ENCODE measurements around the gene SEC16A.

SEC16A gene

GRCh38 chr9:136463578-136463977 is 19.3 kb downstream of the SEC16A start:
- DNase-seq (ENCODE audit: low read depth), result no peak

DNA sequence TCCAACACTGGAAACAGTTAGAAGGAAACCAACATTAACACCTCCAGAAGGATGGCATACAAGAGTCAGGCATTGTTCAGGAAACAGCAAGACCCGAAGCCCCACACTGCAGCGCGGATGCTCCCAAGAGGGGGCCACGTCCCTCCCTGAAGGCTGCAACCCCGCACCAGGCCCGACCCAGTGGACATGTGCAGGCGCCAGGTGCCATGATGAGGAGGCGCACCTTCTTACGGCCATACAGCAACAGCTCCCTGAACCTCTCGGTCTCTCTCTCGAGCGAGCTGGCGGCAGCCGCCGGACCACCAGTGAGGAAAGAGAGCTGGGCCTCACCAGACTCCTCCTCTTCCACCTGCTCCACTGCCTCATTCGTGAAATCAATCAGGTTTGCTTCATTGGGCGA is 20.2 kb downstream of the SEC16A start:
- no peak for DNase-seq (ENCODE audit: low read depth)

- DNase-seq (ENCODE audit: low read depth), result no peak
Measured at GRCh38 chr9:136460772-136461325, 22.0 kb downstream of the SEC16A start.

DNA sequence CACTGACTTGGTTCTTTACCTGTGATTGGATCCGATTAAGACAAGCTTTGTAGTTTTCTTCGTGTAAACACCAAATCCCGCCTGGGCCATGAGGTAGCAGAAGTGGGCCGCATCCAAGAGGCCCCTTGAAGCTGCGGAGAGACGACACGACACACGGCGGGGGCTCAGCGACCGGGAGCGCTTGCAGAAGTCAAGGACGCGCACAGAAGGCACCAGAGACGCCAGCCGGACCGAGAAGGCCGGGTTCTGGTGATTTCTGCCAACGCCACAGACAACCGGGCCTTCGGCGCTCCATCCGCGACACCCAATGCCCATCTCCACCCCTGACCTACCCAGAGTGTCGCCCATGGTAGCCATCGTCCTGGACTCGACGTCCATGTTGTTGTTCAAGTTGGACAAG is 23.4 kb downstream of the SEC16A start:
- DNase-seq (ENCODE audit: low read depth), result no peak

GRCh38 chr9:136457326-136457725 is 25.5 kb downstream of the SEC16A start:
- DNase-seq (ENCODE audit: low read depth), result no peak

DNA sequence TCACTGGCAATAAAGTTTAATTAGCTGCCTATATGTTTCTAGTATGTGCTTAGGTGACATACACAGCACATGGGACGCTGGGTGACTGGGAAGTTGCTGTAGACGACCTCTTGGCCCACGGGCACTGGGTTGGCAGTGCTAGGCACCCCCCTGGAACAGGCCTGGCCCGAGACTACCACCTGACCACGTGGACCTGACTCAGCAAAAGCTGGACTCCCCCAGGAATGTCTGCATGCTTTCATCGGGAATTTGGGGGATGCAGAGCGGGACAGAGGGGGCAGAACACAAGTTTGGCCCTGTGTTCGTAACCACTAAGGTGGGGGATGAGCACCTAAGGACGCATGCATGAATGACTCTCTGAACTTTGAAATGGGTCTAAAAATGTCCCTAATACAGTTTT is 26.6 kb downstream of the SEC16A start:
- no peak for DNase-seq (ENCODE audit: low read depth)

DNA sequence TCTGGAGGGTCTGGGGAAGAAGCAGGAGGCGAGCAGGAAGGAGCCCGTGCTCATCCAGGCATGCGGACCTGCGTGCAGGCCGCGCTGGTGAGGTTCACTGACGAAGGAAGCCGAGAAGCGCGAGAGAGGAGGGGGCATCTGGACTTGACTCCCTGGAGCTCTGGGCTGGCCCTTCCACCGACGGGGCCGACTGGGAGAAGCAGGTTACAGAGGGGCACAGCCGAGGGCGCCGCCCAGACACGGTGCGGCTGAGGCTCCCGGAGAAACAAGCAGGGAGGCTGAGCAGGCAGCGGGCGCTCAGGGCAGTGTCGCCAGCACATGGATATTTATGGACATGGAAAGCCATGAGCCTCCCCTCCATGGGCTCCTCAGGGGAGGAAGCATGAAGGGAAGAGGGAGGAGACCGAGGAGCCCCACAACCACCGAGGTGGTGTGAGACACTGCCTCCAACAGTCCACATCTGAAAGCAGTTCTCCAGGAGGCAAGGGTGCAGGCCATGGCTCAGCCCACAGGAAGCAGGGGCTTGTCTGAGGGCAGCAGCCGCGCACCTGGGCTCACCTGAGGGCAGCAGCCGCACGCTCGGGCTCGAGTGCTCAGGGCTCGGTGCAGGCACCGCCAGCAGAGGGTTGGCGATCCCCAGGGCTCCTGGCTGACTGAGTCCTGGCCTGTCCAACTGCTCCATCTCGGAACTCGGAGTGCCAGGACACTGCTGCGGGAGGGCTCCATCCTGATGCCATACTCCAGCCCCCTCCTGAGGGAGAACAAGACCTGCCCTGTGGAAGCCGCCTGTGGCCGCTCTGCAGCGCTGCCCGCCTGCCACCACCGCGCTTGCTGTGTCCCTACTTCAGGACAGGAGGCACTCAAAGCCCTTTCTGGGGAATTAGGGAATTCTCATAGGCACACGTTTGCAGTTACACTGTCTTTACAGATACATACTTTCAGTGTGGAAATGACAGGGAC is 27.5 kb downstream of the SEC16A start:
- no peak for DNase-seq (ENCODE audit: low read depth)

- no peak for DNase-seq (ENCODE audit: low read depth)
Measured at GRCh38 chr9:136454026-136454796, 28.6 kb downstream of the SEC16A start.

- no peak for DNase-seq (ENCODE audit: low read depth)
Measured at GRCh38 chr9:136453326-136453725, 29.5 kb downstream of the SEC16A start.

GRCh38 chr9:136451221-136451877 is 31.5 kb downstream of the SEC16A start:
- no peak for DNase-seq (ENCODE audit: low read depth)

DNA sequence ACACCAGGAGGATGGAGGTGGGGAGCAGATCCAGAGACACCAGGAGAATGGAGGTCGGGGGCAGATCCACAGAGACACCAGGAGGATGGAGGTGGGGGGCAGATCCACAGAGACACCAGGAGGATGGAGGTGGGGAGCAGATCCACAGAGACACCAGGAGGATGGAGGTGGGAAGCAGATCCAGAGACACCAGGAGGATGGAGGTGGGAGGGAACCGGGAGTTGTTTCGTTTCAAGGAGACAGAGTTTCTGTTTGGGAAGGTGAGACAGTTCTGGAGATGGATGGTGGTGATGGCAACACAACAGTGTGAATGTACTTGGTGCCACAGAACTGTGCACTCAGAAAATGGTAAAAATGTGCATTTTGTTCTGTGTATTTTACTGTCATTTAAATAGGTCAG is 34.2 kb downstream of the SEC16A start:
- DNase-seq (ENCODE audit: low read depth), result no peak

DNA sequence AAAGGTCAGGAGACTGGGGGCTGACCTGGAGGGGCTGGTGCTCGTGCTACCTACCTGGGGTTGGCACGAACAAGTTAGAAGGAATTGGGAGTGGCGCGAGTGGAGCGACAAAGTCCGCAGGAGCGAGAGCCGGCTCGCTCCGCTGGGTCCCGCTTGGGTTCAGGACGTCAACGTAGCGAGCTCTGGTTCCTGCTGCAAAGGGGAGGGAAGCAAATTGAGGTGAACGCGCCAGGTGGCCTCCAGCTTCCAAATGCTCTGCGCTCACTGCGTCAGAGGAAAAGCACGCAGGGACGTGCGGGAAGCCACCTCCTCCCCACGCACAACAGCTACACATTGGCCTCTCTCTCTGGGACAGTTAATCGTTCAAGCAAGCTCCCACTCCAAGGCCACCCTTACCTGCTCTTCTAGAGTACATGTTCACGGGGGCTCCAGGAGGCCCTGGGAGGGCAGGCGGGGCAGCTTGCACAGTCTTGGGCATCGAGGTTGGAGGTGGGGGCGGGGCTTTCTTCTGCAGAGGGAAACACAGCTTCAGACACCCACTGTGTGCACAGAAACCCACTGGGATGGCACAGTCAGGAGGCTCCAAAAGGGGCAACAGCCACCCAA is 35.6 kb downstream of the SEC16A start:
- no peak for DNase-seq (ENCODE audit: low read depth)

- DNase-seq (ENCODE audit: low read depth), result no peak
Measured at GRCh38 chr9:136445799-136446198, 37.0 kb downstream of the SEC16A start.

- DNase-seq (ENCODE audit: low read depth), result no peak
Measured at GRCh38 chr9:136444102-136444501, 38.7 kb downstream of the SEC16A start.

DNA sequence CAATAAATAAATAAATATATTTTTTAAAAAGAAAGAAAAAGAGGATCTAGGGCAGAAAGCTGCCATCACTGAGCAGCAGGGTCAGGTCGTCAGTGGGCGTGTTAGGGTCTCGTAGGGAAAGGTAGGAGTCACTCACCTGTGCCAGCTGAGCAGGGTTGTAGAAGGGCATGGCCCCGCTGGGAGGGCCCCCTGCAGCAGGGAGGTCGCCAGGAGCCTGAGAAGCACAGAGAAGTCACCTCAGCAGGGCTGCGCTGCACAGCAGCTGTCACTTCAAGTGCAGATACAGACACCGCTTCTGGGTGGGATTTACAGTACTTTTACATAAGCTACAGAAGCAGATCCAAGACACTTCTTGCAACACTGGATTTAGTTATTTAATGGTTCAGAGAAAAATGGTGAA is 39.2 kb downstream of the SEC16A start:
- no peak for DNase-seq (ENCODE audit: low read depth)

- no peak for DNase-seq (ENCODE audit: low read depth)
Measured at GRCh38 chr9:136443087-136443486, 39.8 kb downstream of the SEC16A start.

DNA sequence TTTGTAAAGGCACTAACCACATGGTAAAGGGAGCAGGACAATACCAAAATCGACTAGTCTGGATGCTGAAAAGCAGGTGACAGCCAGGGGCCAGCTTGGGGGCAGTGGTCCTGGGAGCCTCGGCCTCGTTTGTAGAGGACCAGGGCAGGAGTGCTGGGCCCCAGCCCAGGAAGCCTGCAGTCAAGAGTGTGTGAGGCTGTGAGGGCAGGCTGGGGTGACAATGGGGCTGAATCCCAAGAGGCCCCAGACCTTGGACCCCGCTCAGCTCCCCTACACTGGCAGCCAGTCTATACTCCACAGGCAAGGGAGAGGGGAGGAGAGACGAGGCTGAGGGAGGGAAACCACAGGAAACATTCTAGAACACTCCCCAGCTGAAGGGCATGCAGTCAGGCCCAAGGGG is 40.6 kb downstream of the SEC16A start:
- DNase-seq (ENCODE audit: low read depth), result no peak

DNA sequence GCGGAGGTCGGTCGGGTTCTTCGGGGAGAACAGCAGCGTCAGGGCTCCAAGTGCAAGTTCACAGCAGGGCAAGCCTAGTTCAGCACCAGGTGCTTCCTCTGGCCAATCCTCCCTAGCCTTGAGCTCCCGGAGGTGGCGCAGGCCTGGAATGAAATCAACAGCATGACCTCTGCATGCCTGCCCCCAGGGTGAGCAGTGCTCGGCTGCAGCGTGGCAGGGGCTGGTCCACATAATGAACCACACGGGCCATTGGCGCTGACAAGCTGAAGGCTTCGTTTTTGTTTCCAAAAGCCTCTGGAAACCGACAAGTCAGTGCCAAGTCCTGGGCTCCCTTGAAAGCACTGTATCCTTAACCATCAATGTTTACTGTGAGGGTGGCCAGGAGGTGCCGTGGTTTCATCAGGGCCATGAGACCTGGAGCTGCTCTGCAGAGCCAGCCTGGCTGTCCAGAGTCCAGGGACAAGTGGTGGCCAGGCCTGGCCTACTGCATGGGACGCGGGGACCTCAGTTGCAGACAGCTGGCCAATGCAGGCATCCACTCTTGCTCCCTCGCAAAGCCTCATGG is 41.1 kb downstream of the SEC16A start:
- no peak for DNase-seq (ENCODE audit: low read depth)

DNA sequence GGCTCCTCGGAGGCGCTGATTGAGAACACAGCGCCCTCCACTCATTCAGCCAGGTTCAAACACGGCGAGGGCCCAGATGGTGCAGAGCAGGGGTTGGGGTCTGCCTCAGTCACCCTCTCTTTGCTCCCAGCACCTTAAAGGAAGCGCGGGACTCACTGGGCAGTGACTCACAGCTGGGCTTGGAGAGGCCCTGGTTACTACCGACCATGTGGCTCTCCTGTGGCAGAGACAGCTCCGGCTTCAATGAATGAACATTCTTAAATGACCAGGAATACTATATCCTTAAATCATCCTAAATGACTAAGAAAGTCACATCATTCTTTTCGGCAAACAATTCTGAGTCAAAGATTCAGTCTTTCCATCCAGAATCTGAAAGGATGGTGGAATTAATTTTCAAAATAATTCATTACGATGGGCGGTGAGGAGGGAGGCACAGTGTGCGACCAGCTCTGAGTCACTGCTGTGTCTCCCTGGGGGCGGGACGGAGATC is 41.6 kb downstream of the SEC16A start:
- no peak for DNase-seq (ENCODE audit: low read depth)

DNA sequence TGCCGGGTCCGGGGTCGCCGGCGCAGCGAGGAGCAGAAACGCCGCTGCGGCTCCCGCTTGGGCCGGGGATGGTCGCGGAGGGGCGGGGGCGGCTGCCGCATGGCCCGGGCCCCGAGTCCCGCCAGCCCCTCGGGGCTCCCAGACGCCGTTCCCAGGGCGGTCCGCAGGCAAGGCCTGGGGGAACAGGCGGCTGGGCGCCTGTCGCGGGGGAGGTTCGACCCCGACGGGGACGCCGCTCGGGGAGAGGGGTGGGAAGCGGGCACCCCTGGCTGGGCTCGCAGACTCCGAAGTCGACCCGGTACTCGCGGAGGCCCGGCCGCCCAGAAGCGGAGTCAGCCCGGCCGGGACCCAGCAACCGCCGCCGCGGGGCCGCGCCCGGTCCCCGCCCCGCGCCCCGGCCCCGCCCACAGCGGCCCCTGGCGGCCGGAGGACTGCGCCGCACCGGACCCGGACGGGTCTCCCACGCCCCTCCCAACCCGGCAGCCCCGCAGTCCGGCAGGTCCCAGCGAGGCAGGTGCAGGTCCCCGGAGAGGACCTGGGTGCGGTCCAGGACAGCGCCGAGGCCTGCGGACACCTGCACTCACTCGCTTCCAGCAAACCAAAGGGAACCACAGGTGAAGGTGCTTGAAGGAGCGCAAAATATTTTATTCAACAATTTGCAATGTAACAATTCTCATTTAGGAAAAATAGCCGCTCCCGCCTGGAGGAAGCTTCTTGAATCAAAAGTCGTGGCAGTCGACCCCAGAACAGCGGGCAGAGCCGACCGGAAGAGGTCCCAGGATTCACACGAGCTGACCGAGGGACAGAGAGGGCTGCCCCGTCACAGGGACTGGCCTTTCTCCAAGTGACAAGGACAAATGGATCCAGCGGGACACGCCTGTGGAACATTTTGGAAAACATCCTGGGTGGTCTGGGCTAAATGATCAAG is 43.1 kb downstream of the SEC16A start, which contains the start of gene INPP5E:
TSS of gene INPP5E (minus strand) at position 365 of the 928 bp plus-strand sequence. CDS start 426 bp downstream, outside the sequence.
- DNase-seq (ENCODE audit: low read depth), result peak; percentile 38
